HEK293 (cell line): Measurements from ENCODE around the gene TAS1R3.

Experiments used
- CTCF ChIA-PET: fragments of 350-600 bp; formaldehyde crosslinking; extraction: SDS; loops from one replicate; lab custom pipeline; 2021; ENCODE audit warnings: antibody characterized with exemption; lab: Yijun Ruan, JAX
- POLR2A ChIA-PET: fragments of 300-600 bp; formaldehyde crosslinking; extraction: SDS; loops from one replicate; lab custom pipeline; 2020; ENCODE audit warnings: antibody characterized with exemption, inconsistent platforms; lab: Yijun Ruan, JAX
- H3K27ac ChIP-seq: fragments of 200-500 bp; sonication (Bioruptor generic); 2 replicates; pipeline ENCODE4 v1.5.1; 2014; ENCODE audit warnings: low read depth, low read length, control low read depth, inconsistent platforms; ENCODE audit errors: extremely low read depth
- H3K36me3 ChIP-seq, 2 experiments: fragments of 200-500 bp in 1 of 2; sonication (Bioruptor generic) in 1 of 2; 1 replicate in 1 of 2; 2 replicates in 1 of 2; pipeline ENCODE4 v1.5.1; 2014 to 2017; ENCODE audit warnings: inconsistent platforms in 2 of 2, low read length in 2 of 2; ENCODE audit not compliant: control insufficient read depth in 2 of 2, insufficient read depth in 1 of 2
- H3K4me1 ChIP-seq: fragments of 200-500 bp; sonication (Bioruptor generic); 2 replicates; pipeline ENCODE4 v1.5.1; 2014; ENCODE audit warnings: mild to moderate bottlenecking, low read length, inconsistent platforms; ENCODE audit not compliant: control insufficient read depth, insufficient read depth
- H3K4me3 ChIP-seq: 2 replicates; pipeline ENCODE4 v1.5.1; 2011; ENCODE audit warnings: low read depth, mild to moderate bottlenecking, control low read depth, low read length, moderate library complexity
- H3K9me3 ChIP-seq: fragments of 200-500 bp; sonication (Bioruptor generic); 2 replicates; pipeline ENCODE4 v1.5.1; 2014; ENCODE audit warnings: low read depth, low read length, inconsistent platforms; ENCODE audit not compliant: control insufficient read depth, insufficient read depth
- CTCF ChIP-seq: fragments of 450-650 bp; formaldehyde crosslinking; IDR thresholded peaks from 2 replicates; pipeline ENCODE4 v1.5.1; 2016; ENCODE audit warnings: missing biosample characterization, missing genetic modification characterization
- GLIS2 ChIP-seq: fragments of 450-650 bp; formaldehyde crosslinking; IDR thresholded peaks from 2 replicates; pipeline ENCODE4 v1.5.1; 2016; ENCODE audit warnings: missing biosample characterization, missing genetic modification characterization
- PRDM10 ChIP-seq: fragments of 450-650 bp; formaldehyde crosslinking; IDR thresholded peaks from 2 replicates; pipeline ENCODE4 v1.5.1; 2016; ENCODE audit warnings: missing biosample characterization, missing genetic modification characterization
- SALL2 ChIP-seq: fragments of 450-650 bp; formaldehyde crosslinking; IDR thresholded peaks from 2 replicates; pipeline ENCODE4 v1.5.0; 2017; ENCODE audit warnings: missing biosample characterization, mild to moderate bottlenecking, missing genetic modification characterization, borderline replicate concordance
- SCRT2 ChIP-seq: fragments of 450-650 bp; formaldehyde crosslinking; IDR thresholded peaks from 2 replicates; pipeline ENCODE4 v1.5.1; 2016; ENCODE audit warnings: missing biosample characterization, missing genetic modification characterization
- ZEB2 ChIP-seq: fragments of 450-650 bp; formaldehyde crosslinking; IDR thresholded peaks from 2 replicates; pipeline ENCODE4 v1.5.1; 2016; ENCODE audit warnings: missing biosample characterization, missing genetic modification characterization
- ZFP41 ChIP-seq: fragments of 450-650 bp; formaldehyde crosslinking; IDR thresholded peaks from 2 replicates; pipeline ENCODE4 v1.5.1; 2016; ENCODE audit warnings: missing biosample characterization, missing genetic modification characterization, borderline replicate concordance
- ZNF114 ChIP-seq: fragments of 450-650 bp; formaldehyde crosslinking; IDR thresholded peaks from 2 replicates; pipeline ENCODE4 v1.5.0; 2017; ENCODE audit warnings: missing biosample characterization, missing genetic modification characterization
- ZNF132 ChIP-seq: fragments of 450-650 bp; formaldehyde crosslinking; IDR thresholded peaks from 2 replicates; pipeline ENCODE4 v1.5.1; 2017; ENCODE audit warnings: missing biosample characterization, missing genetic modification characterization, borderline replicate concordance
- ZNF157 ChIP-seq: fragments of 450-650 bp; formaldehyde crosslinking; IDR thresholded peaks from 2 replicates; pipeline ENCODE4 v1.5.1; 2016; ENCODE audit warnings: missing biosample characterization, missing genetic modification characterization
- ZNF202 ChIP-seq: fragments of 450-650 bp; formaldehyde crosslinking; IDR thresholded peaks from 2 replicates; pipeline ENCODE4 v1.5.1; 2016; ENCODE audit warnings: missing biosample characterization, missing genetic modification characterization, borderline replicate concordance
- ZNF211 ChIP-seq: fragments of 450-650 bp; formaldehyde crosslinking; IDR thresholded peaks from 2 replicates; pipeline ENCODE4 v1.5.1; 2016; ENCODE audit warnings: low read depth, missing biosample characterization, missing genetic modification characterization
- ZNF37A ChIP-seq: fragments of 450-650 bp; IDR thresholded peaks from 2 replicates; pipeline ENCODE4 v1.5.1; 2018; ENCODE audit warnings: missing biosample characterization, missing genetic modification characterization
- ZNF571 ChIP-seq: fragments of 450-650 bp; formaldehyde crosslinking; IDR thresholded peaks from 2 replicates; pipeline ENCODE4 v1.5.0; 2017; ENCODE audit warnings: missing biosample characterization, missing genetic modification characterization
- ZNF639 ChIP-seq: fragments of 450-650 bp; formaldehyde crosslinking; IDR thresholded peaks from 2 replicates; pipeline ENCODE4 v1.5.1; 2016; ENCODE audit warnings: missing biosample characterization, missing genetic modification characterization
- TF ChIP-seq, protein P1 (sequence below): fragments of 450-650 bp; formaldehyde crosslinking; IDR thresholded peaks from 2 replicates; pipeline ENCODE4 v1.5.1; 2016; ENCODE audit warnings: missing biosample characterization, missing genetic modification characterization, low read depth
- TF ChIP-seq, protein P2 (sequence below): fragments of 450-650 bp; formaldehyde crosslinking; IDR thresholded peaks from 2 replicates; pipeline ENCODE4 v1.5.1; 2016; ENCODE audit warnings: missing biosample characterization, missing genetic modification characterization
- TF ChIP-seq, protein P3 (sequence below): fragments of 450-650 bp; formaldehyde crosslinking; IDR thresholded peaks from 2 replicates; pipeline ENCODE4 v1.5.1; 2016; ENCODE audit warnings: missing biosample characterization, missing genetic modification characterization
- TF ChIP-seq, protein P4 (sequence below): fragments of 450-650 bp; formaldehyde crosslinking; IDR thresholded peaks from 2 replicates; pipeline ENCODE4 v1.5.1; 2016; ENCODE audit warnings: missing biosample characterization, missing genetic modification characterization

Gene TAS1R3

DNA sequence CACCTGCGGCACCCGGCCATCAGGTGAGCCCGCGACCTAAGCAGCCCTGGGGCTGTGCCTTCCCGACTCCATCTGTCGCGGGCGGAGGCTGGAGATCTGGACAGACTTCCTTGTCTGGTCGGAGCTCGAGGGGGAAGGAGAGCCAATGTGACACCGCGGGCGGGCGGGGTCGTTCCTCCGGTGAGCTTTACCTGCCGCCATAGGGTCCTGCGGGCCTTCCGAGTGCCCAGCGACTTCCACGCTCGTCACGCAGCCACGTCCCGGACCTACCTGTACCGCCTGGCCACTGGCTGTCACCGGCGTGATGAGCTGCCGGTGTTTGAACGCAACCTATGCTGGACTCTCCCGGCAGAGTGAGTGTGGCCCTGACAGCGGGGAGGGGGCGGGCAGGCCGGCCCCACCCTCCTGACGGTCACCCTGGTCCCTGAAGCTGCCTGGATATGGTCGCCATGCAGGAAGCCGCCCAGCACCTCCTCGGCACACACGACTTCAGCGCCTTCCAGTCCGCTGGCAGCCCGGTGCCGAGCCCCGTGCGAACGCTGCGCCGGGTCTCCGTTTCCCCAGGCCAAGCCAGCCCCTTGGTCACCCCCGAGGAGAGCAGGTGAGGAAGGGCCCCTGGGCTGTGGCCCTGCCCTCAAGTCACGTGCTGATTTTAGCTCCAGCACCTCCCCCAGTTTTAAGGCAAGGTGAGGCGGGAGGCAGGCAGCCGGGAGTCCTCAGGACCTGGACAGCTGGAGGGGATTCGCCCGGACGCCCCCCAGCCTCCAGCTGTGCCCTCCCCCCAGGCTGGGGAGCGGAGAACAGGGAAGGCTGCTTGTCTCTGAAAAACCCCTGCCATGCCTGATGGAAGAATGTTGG, 21.6 kb upstream of the TAS1R3 start (continued):
- no peak; the same call in none of the 2 replicates for TF ChIP-seq PRDM10 (tag by site-specific recombination)
- TF ChIP-seq ZNF202 (tag by site-specific recombination): no peak
- TF ChIP-seq, protein P1, sequence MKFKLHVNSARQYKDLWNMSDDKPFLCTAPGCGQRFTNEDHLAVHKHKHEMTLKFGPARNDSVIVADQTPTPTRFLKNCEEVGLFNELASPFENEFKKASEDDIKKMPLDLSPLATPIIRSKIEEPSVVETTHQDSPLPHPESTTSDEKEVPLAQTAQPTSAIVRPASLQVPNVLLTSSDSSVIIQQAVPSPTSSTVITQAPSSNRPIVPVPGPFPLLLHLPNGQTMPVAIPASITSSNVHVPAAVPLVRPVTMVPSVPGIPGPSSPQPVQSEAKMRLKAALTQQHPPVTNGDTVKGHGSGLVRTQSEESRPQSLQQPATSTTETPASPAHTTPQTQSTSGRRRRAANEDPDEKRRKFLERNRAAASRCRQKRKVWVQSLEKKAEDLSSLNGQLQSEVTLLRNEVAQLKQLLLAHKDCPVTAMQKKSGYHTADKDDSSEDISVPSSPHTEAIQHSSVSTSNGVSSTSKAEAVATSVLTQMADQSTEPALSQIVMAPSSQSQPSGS (tag by site-specific recombination): no peak
- TF ChIP-seq, protein P2, sequence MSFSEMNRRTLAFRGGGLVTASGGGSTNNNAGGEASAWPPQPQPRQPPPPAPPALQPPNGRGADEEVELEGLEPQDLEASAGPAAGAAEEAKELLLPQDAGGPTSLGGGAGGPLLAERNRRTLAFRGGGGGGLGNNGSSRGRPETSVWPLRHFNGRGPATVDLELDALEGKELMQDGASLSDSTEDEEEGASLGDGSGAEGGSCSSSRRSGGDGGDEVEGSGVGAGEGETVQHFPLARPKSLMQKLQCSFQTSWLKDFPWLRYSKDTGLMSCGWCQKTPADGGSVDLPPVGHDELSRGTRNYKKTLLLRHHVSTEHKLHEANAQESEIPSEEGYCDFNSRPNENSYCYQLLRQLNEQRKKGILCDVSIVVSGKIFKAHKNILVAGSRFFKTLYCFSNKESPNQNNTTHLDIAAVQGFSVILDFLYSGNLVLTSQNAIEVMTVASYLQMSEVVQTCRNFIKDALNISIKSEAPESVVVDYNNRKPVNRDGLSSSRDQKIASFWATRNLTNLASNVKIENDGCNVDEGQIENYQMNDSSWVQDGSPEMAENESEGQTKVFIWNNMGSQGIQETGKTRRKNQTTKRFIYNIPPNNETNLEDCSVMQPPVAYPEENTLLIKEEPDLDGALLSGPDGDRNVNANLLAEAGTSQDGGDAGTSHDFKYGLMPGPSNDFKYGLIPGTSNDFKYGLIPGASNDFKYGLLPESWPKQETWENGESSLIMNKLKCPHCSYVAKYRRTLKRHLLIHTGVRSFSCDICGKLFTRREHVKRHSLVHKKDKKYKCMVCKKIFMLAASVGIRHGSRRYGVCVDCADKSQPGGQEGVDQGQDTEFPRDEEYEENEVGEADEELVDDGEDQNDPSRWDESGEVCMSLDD: peak; percentile 11
- TF ChIP-seq, protein P3, sequence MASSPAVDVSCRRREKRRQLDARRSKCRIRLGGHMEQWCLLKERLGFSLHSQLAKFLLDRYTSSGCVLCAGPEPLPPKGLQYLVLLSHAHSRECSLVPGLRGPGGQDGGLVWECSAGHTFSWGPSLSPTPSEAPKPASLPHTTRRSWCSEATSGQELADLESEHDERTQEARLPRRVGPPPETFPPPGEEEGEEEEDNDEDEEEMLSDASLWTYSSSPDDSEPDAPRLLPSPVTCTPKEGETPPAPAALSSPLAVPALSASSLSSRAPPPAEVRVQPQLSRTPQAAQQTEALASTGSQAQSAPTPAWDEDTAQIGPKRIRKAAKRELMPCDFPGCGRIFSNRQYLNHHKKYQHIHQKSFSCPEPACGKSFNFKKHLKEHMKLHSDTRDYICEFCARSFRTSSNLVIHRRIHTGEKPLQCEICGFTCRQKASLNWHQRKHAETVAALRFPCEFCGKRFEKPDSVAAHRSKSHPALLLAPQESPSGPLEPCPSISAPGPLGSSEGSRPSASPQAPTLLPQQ (tag by site-specific recombination): 0 out of 2 replicates have a peak, but pooled peaks have one; percentile 31
- TF ChIP-seq ZNF571 (tag by site-specific recombination): no peak
- no peak for TF ChIP-seq ZNF37A (tag by site-specific recombination)
- no peak for TF ChIP-seq ZFP41 (tag by site-specific recombination)
- TF ChIP-seq SALL2: no peak
- TF ChIP-seq, protein P4, sequence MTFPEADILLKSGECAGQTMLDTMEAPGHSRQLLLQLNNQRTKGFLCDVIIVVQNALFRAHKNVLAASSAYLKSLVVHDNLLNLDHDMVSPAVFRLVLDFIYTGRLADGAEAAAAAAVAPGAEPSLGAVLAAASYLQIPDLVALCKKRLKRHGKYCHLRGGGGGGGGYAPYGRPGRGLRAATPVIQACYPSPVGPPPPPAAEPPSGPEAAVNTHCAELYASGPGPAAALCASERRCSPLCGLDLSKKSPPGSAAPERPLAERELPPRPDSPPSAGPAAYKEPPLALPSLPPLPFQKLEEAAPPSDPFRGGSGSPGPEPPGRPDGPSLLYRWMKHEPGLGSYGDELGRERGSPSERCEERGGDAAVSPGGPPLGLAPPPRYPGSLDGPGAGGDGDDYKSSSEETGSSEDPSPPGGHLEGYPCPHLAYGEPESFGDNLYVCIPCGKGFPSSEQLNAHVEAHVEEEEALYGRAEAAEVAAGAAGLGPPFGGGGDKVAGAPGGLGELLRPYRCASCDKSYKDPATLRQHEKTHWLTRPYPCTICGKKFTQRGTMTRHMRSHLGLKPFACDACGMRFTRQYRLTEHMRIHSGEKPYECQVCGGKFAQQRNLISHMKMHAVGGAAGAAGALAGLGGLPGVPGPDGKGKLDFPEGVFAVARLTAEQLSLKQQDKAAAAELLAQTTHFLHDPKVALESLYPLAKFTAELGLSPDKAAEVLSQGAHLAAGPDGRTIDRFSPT (tag by site-specific recombination): peak; percentile 28
- TF ChIP-seq ZNF114 (tag by site-specific recombination): no peak

DNA sequence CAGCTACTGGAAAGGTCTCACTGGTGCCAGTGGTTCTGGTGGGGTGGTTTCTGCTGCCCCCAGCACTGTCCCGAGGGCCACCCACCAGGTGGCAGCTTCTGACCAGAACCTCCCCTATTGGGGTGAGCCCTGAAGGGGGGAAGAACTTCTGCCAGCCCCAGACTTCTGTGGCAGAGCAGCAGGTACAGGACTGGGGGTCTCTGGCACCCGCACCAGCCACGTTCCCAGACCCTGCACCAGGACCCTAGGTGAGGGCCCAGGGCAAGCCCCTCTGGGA, 21.0 kb upstream of the TAS1R3 start:
- CTCF ChIA-PET: interaction anchor here (0.8 to 1.0 kb wide), 2 partner anchors 18 to 19 kb away, joined by 3 read pairs; no protein-coding TSS in a partner anchor
- Histone ChIP-seq H3K9me3 (no peaks in the 10 kb centered on the region), H3K4me1 (peaks cover 12% of the 10 kb centered on the region), H3K4me3 (no peak overlapping the region)
- no peak for TF ChIP-seq ZNF211 (tag by site-specific recombination)
- peak; percentile 80 for TF ChIP-seq GLIS2 (tag by site-specific recombination)
- 0 out of 2 replicates have a peak, but pooled peaks have one; percentile 35 for TF ChIP-seq CTCF (tag by site-specific recombination)
- TF ChIP-seq SCRT2: no peak
- TF ChIP-seq ZNF157 (tag by site-specific recombination): no peak
- no peak for TF ChIP-seq ZNF132 (tag by site-specific recombination)
- TF ChIP-seq ZNF639: no peak
- TF ChIP-seq ZEB2 (tag by site-specific recombination): no peak
- TF ChIP-seq, all 188 proteins: peak for 2
- peaks cover 0 to 62% of the 10 kb centered on the region in 2 experiments; a peak in 1 of 3 replicates for H3K36me3 ChIP-seq
- H3K27ac ChIP-seq: no peak overlapping the region
- POLR2A ChIA-PET: interaction anchor here (1.1 to 1.5 kb wide), 4 partner anchors 8 to 62 kb away, joined by 3 to 5 read pairs (median 3); partner anchors contain the start of gene TAS1R3
